Measurements from ENCODE around the gene TREML1.

TREML1 gene

DNA sequence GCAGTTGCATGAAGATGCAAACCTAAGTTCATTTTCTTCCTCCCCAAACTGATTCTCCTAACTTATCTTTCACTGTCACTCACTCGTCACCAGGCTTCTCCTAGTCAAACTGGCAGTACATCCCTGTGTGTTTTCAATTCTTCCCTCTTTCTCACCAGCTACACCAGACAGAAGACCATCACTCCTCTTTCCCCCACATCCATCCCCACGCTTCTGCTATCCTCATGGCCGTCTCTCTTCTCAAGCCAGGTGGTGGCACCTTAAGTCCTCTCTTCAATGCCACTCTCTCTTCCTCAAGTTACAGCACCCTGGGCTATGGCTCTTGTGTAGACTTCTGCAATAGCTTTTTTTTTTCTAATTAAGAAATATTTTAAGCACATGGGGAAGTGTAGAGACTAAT lies 23.1 kb upstream of the TREML1 start:
- DNase-seq: no peak

DNA sequence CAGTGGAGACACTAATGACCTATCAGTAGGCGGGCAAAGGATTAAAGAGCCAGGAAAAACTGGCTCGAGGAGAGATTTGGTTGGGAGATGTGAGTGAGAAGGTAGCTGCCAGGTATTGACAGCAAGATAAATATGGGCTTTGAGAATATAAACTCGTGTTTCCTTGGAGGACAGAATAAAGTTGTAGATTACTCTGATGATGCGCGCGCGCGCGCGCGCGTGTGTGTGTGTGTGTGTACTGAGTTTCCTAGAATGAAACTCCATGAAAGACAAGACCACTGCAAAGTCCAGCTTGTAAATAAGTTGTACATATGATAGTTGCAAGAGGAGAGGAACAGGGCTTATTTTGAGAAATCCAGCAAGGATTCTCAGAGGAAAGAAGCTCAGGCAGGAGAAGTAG lies 22.0 kb upstream of the TREML1 start:
- no peak for DNase-seq

DNA sequence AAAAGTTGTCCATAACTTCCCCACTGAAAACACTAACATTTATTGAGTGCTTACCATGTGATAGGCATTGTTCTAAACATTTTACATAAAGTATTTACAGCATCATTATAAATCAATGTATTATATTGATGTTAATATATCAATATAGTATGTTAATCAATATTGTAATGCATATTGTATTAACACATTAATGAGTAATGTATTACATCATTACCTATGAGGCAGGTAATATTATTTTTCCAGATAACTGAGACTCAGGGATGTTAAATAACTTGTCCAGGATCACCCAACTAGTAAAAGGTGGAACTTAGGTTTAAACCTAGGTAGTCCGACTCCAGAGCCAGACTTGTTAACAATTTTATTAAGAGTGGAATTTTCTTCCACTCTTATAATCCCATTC lies 20.9 kb upstream of the TREML1 start:
- no peak for DNase-seq

DNA sequence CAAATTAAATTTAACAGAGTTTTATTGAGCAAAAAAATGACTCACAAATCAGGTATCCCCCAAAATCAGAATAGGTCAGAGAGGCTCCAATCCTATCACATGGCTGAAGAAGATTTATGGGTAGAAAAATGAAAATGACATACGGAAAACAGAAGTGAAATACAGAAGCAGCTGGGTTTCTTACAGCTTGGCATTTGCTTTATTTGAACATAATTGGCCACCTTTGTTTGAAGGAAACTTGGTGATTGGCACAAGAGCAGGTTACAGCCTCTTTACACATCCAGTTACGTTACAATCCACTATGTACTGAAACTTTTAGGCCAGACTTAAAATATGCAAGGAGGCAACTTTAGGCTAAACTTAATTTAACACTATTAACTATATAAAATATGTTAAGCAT lies 20.5 kb upstream of the TREML1 start:
- peak; percentile 56 for DNase-seq

DNA sequence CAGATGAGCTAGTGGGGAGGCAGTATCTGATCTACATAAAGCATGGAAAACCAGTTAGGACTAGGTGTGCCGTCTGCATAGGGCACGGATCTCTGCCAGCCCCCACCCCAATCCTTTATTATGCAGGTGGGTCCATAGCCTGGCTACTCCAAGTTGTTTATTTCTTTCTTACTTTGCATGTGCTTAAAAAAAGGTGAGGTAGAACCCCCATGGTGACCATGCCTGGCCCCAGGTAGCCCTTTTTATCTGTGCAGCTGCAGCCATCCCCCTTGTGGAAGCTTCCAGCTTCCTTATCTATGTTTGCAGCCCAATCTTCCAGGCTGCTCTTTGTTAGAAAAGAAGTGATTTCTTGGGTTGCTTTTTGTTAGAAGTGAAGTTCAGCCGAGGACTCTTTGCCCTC lies 17.8 kb upstream of the TREML1 start:
- DNase-seq: no peak

DNA sequence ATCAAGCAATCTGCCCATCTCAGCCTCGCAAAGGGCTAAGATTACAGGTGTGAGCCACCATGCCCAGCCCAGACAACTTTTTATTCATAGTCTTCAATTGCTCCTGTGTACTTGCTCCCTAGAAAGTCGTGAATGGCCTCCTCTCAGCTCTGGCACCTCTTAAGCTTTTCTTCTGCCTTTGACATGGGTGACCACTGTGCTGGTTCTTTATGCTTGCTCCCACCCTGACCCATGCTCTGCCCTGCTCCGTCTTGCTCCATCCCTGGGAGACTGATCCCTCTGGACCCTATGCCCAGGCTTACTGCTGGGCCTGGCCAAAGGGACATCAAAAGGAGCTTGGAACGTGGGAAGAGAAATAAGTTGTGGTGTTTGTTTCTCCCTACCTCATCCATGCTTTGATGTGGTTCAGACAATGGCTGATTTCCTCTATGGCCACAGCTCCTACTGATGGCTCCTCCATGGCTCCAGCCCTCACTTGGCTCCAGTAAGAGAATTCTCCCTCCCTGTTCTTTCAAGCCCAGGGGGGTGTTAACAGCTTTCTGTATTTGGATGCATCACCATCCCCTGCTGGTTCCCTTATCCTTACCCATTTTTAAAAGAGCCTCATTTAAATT lies 16.5 kb upstream of the TREML1 start:
- DNase-seq: no peak

DNA sequence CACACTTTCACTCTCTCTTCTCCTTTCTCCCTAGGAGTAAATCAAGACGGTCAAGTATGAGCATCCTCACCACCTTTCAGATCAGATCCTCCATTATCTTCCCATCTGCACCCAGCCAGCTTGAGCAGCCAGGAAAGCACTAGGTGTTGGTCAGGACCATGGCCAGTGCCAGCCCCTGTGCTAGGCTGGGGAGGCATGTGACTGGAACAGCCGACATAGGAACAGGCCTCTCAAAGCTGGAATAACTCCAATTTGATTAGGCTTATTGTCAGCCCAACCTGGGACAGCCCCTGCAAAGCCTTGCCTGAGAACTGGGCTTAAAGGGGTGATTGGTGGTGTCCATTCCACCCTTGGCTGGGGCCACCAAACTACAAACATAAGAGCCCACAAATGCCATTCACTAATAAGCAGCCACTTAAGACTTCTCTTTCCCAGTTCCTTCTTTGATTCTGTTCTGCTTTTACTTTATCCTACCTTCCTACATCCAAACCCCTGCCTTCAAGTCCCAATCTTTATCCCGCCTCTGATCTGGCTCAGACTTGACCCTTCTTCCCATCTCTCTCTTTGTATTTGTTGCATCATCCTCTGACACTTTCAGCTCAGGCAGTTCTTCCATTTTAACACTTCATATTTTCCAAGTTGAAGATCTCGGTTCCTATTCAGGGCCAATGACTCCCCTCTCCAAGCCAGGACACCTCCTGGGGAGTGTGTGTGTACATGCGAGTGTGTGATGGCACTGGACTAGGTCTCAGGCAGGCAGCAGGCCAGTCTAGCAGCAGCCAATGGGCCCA lies 13.2 kb upstream of the TREML1 start:
- DNase-seq: peak; percentile 31

DNA sequence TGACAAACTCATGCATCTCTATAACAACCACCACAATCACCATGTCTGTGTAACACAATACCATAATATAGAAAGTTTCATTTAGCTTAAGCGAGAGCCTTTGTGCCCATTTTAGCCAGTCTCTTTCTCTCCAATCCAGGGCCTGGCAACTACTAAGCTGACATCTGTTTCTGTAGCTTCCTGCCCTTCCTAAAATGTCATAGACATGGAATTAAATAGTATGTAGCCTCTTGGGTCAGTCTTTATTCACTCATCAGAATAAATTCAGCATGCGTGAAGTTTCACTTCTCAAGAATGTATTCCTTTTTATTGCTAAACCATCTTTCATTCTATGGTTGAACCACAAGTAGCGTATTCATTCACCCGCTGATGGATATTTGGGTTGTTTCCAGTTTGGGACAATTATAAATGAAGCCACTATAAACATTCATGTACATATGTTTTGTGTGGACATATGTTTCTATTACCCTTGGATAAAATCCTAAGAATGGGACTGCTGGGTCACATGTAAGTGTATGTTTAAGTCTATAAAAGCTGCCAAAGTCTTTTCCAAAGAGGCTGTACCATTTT lies 10.5 kb upstream of the TREML1 start:
- peak; percentile 20 for DNase-seq

DNA sequence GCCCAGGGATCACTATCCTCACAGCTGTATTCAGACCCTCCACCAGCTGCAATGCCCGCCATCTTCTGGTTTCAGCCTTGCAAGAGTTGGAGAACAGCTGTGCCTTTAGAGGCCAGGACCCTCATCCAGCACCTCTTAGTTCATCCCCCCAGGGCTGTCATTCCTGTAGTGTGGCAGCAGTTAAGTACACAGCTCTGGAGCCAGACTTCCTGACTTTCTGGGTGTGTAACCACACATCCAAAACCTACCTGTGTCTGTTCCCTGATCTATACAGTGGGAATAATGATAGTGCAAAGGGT lies 9.2 kb upstream of the TREML1 start:
- no peak for DNase-seq

DNA sequence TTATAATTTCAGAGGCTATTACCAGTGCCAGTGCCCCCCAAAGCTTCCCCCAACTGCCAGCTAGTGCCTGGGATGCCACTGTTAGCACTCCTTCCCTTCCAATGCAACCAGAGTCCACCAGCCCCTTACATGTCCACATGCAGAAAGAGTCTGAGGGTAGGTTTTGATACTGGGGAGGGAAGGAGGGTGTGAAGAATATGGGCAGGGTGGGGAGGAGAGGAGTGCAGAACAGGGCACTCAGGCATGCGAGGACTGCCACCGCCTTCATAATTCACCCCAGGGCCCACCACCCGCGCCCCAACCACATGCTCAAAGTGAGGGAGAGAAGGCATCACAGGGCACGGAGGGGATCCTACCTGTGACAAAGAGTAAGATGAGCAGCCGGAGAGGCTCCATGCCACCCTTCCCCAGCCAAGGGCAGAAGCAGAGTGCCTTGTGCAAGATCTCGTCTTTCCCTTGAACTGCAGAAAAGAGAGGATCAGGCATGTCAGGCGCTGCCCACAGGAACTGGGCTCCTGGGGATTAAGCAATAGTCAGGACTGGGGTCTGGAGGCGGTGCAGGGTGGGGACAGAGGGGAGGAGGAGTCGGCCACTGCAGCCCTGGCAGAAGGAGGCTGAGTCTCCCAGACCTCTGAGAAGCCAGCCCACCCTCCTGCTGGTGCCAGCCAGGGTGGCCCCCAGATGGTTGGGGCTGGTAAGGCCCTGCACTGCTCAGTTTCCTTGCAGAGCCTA lies 8.7 kb upstream of the TREML1 start, which contains the start of gene TREM2:
Gene TREM2, minus strand, starts transcription at position 430 of the 732 bp plus-strand sequence. Its CDS starts 34 bp downstream, at position 396.
- DNase-seq: peak; percentile 59

DNA sequence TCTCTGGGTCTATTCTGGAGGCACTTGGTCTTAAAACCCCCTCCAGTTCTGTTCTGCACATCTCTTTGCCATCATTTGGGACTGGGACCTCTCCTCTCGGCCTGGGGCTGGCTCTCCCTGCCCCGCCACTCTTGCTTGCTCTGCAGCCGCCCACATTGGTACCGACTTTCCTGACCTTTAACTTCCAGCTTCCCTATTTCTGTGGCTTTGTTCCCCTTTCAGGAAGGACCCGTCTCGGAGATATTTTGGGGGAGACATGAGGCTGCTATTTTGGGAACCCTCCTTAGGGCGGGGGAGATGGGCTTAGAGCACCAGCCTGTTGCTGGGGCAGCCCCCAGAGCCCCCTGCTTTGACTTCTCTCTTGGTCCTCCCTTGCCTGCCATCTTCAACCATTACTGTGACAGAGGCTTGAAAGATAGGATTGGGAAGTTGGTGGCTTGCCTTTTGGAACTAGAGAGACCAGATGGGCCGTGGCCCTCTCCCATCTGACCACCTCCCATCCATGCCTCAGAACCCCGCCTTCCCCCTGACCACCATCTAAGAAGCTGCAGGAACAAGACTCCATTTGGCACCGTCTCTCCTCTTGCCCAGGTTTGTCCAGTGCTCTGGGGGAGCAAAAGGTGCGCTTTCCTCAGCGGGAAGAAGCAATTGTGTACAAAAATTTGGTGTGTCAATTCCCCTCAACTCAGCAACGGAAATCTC lies 7.9 kb upstream of the TREML1 start:
- peak; percentile 76 for DNase-seq

DNA sequence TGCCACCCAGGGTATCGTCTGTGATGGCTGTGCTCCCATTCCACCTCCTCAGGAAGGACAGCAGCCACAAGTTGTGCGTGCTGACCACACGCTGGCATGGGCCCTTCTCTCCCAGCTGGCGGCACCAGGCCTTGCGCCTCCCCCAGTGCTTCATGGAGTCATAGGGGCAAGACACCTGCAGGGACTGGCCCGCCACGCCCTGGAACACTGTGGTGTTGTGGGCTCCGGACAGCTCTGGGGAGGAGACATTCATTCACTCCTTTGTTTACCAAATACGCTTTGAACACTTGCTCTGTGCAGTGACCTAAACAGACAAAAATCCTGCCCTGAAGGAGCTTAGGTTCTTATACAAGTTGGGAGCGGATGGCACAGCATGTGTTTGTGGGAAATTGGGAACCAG lies 7.2 kb upstream of the TREML1 start:
- DNase-seq: no peak

DNA sequence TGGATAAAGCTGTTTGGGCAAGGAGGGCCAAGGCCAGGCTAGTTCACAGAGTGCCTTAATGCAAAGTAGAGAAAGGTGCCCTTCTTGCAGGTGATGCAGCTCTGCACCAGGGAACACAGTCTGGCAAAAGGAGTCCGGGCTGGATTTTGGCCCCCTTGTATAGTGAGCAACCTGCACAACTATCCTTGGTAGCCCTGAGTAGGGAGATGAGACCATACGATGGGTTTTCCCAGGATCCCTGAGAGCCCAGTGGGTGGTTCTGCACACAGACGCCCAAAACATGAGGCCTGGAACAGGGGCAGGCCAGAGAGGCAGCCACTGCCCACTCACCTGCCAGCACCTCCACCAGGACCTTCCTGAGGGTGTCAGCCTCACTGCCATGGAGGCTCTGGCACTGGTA lies 6.8 kb upstream of the TREML1 start:
- no peak for DNase-seq

DNA sequence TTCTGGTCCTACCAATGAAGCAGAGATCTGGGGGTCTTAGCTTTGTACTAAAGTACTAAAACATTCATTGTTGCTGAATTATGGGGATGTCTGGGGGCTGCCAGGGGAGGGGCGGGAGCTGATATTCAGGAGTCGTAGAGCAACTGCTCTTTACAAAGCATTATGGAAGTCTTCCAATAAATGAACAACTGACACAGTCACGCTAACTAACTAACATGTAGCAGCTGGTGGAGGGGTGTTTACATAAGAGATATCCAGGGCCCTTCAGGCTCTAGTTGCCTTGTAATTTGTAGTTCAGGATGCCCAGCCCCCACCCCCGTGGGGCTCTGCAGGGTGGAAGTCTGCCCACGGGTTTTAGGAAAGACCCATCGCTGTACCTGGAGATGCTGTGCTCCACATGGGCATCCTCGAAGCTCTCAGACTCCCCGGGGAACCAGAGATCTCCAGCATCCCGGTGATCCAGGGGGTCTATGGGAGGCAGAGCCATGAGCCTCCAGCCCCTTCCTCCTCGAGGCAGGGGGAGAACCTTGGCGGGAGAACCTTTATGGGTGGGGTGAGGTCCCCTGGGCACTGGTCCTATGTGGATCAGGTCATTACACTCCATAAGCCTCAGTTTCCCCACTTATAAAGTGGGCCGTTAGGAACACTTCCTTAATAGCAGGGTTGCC lies 5.4 kb upstream of the TREML1 start:
- no peak for DNase-seq

DNA sequence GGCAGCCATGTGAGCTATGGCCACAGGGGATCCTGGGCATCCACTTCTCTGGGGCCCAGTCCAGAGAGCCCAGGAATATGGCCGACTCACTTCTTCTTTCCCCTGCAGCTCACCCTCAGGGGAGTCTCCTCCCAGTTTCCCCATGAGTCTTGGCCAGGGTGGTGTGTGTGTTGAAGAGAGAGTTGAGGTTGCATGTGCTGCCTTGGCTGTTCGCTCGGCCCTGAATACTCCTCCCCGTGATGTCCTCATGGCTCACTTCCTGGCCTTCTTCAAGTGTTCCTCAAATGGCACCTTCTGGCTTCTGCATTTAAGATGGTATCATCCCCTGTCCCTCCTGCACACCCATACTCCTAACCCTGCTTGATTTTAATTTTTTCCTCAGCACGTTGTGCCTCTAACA lies 3.2 kb upstream of the TREML1 start:
- peak; percentile 79 for DNase-seq

DNA sequence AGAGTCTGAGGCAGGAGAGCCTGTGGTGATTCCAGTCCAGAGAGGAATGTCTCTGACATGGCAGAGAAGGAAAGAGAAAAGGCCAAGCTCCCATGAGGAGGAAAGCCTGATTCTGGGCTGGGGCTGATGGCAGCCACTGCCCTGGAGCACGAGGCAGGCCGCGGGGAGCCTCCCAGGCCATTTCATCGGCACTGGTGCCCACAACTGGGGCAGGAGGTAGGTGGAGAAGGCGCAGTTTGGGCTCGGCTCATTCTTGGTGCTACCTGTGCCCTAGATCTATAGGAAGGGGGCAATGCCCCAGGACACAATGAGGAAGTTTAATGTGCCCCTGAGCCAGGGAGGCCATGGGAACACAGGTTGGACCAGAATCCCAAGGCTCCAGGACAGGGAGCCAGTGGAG lies 2.6 kb upstream of the TREML1 start:
- DNase-seq: no peak

DNA sequence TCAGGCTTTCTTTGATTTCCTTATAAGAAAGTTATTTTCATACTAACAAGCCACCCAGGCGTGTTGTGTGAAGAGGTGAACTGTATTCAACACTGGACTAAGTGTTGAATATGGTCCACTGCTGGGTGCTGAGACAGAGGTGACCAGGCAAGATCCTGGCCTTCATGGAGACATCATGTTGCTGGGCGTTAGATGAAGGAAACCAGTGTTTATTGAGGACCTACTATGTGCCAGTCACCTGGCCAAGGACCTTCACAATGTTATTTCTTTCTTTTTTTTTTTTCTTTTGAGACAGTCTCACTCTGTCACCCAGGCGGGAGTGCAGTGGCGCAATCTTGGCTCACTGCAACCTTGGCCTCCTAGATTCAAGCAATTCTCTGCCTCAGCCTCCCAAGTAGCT lies 1.9 kb upstream of the TREML1 start:
- DNase-seq: no peak

DNA sequence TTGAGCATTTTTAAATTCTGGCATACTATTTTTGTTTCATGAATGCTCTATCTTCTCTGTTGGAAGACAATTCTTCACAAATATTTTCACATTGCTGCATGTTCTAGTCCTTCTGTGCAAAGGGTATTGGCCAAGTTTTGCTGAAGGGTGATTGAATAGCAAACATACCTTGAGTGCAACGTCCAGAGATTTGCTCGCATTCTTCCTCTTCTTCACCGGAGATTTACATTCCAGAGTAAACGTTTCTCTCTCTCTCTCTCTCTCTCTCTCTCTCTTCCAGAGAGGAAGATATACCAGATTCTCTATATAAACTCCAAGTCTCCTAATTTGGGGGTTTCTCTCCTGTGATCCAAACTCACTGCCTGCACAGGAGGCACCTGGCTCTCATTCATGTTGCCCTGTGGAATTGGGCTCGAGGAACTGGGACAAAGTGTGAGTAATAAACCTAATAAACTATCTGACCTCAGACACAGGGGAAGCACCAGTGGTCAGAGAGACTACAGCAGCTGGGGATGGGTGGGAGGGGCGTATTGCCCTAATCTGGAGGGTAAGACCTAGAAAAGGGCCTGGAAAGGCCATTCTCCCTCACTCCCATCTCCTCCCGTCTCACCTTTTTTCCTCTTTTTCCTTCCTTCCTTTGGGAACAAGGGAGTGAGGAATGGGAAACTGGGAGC lies 1.1 kb upstream of the TREML1 start:
- DNase-seq: no peak

DNA sequence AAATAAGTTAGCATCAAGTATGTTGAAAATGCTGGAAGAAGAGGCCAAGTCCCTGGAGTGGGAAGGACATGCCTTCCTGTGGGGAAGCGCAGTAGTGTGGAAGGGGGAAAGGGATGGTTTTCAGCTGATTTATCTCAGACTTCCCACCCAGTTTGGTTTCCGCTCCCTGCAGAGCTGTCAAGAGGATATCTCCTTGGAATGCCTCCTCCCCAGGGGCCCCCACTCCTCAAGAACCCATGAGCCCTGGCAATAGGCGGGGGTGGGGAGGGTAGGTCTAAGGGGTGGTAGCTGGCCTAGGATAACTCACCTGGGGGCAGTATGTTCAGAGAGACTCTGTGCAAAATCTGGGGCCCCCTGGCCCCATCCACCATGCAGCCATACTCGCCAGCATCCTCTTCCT lies 696 bp downstream of the TREML1 start:
- no peak for DNase-seq

DNA sequence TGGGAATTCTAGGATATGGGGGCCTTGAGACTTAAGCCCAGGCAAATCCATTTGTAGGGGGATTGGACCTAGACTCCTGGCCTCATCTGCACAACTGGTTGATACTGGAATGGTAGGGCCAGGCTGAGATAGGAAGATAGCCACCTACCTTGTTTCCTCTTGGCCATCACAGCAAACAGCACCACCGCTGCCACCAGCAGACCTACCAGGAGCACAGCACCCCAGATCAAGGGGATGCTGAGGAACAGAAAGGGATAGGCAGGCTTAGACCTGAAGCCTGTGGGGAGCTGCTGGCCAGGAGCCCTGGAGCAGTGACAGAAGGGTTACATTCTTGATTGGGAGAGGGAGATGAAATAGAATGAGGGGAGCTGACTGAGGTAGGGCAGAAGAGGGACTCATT lies 3.5 kb downstream of the TREML1 start:
- no peak for DNase-seq

DNA sequence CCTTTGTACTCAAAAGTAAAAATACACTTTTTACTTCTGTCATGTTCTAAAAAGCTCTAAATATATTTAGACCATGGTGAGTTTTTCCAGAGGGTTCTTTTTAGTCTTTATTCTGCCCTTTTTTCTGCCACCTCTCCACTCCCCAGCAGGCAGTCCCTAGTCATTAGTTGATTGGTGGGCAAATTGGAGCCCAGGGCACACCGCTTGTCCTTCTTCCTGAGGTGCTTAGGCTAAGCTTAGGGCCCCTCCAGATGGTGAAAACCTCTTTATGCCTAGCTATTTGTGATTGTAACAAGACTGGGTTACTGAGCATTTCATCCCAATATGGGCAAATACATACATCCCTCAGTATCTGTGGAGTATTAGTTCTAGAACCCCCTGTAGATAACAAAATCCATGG lies 6.2 kb downstream of the TREML1 start:
- DNase-seq: no peak

DNA sequence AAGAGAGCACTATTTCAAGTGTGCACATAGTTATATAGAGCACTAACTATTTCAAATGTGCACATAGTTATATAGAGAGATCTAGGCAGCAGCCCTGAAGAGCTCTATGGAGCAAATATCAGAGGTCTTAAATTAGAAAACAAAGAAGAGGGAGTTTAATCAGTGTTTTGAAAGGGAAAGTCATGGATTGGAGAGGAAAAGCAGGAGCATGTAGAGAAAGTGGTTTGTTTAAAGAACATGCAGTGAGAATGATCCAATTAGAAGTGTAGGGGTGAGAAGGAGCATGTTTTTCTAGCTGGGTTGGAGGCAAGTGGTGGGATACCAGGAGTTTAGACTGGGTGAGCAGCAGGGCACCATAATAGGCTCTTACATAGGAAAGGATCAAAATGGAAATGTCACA lies 17.2 kb downstream of the TREML1 start:
- no peak for DNase-seq

All from suppressor macrophage treated with lipopolysaccharide for 4 hours (primary cell).